Heart left ventricle (tissue), 16 donors: ENCODE data around the gene XKR7. TPM values are rescaled to one million over a fixed set of nuclear protein-coding genes. Genes with fewer than 3 reads are reported as not detected.
A peak's percentile ranks its signal among the peaks of the same experiment; 100 is the strongest.
"Not testable (repeated sequence)": the region's sequence is repeated elsewhere in the genome, so short reads cannot be mapped to it uniquely, and the experiment has no call there.

Experiments
- ATAC-seq, 4 donors: fragments of 200-7000 bp; cut with Tn5 transposase; one replicate each; pipeline ENCODE4 v1.9.1; 2020 to 2022; ENCODE audit warnings: moderate library complexity in 4 of 4, mild to moderate bottlenecking in 3 of 4, moderate number of reproducible peaks in 1 of 4
- DNase-seq, 5 donors: peaks; one replicate each; pipeline ENCODE4 v3.0.0-alpha.2; 2020
- H3K27ac ChIP-seq, 12 donors: fragments of 200-600 bp; sonication (generic) in 4 of 12; one replicate each; pipeline versions ENCODE4 v1.5.0 to v1.8.0; 2016 to 2022; ENCODE audit warnings: mild to moderate bottlenecking in 2 of 12
- H3K27me3 ChIP-seq, 9 donors: fragments of 200-600 bp; sonication (generic) in 2 of 9; one replicate each; pipeline versions ENCODE4 v1.5.1 to v1.8.0; 2016 to 2022; ENCODE audit warnings: mild to moderate bottlenecking in 3 of 9
- H3K36me3 ChIP-seq, 9 donors: fragments of 200-600 bp; sonication (generic) in 2 of 9; one replicate each; pipeline versions ENCODE4 v1.5.0 to v1.8.0; 2018 to 2022; ENCODE audit warnings: mild to moderate bottlenecking in 2 of 9
- H3K4me1 ChIP-seq, 12 donors: fragments of 200-600 bp; sonication (generic) in 4 of 12; one replicate each; pipeline versions ENCODE4 v1.5.0 to v1.8.0; 2016 to 2022; ENCODE audit warnings: mild to moderate bottlenecking in 3 of 12
- H3K4me3 ChIP-seq, 12 donors: fragments of 200-600 bp; sonication (generic) in 4 of 12; one replicate each; pipeline versions ENCODE4 v1.5.0 to v1.8.0; 2017 to 2022; ENCODE audit warnings: mild to moderate bottlenecking in 9 of 12, moderate library complexity in 4 of 12
- H3K9me3 ChIP-seq, 12 donors: fragments of 200-600 bp; sonication (generic) in 4 of 12; one replicate each; pipeline versions ENCODE4 v1.5.0 to v1.8.0; 2016 to 2022; ENCODE audit warnings: mild to moderate bottlenecking in 1 of 12
- POLR2A ChIP-seq, 2 donors: fragments of 450-650 bp; IDR thresholded peaks; one replicate each; pipeline ENCODE4 v1.6.1; 2017; ENCODE audit warnings: antibody characterized with exemption in 2 of 2, mild to moderate bottlenecking in 2 of 2, moderate library complexity in 2 of 2
- WGBS, 4 donors: extraction: QIAGEN DNeasy Blood & Tissue Kit in 2 of 4; methylation state at CpG; one replicate each; pipeline versions ENCODE4 v1.1.5 to v1.1.7; 2013 to 2018; 5-methylcytosine and 5-hydroxymethylcytosine counted together
- intact Hi-C, 10 donors: fragments of 100-400 bp; cut with DNase I; formaldehyde crosslinking; loops; one replicate each; pipeline versions ENCODE4 v1.11.1 to v1.14.2; 2022
- polyA plus RNA-seq, 2 donors: library from polyadenylated mRNA; stranded (reverse); fragments of 200-250 nt; gene quantifications; one replicate each; pipeline ENCODE4 v1.2.3, GENCODE V29; 2013
- total RNA-seq, 9 donors: library from RNA; depleted of rRNA in 2 of 9; stranded (reverse); fragments of >200 nt in 2 of 9; fragmentation: NEBNext Ultra II Directional in 3 of 9; extraction: Animal tissue kit (Norgen Biotek cat#: 25700) in 3 of 9; gene quantifications; one replicate each; pipeline versions ENCODE4 v1.1.0 to v1.2.4, GENCODE V29; 2016 to 2023
- TF ChIP-seq, protein P1 (sequence below), 12 donors: fragments of 200-600 bp; sonication (generic) in 4 of 12; IDR thresholded peaks; one replicate each; pipeline versions ENCODE4 v1.5.0 to v1.8.0; 2018 to 2022; ENCODE audit warnings: antibody characterized with exemption in 12 of 12, mild to moderate bottlenecking in 5 of 12
- donor health status: ischemic (EF 13 %, LVEDD 7.1; RV severe dilation, severe dysfunction).
- donor health status: healthy with polysubstance abuse.
- donor health status: DM: no; HTN: yes; CAD: no.
- donor health status: DM: no; HTN: no; CAD: no.
- donor health status: ischemic (EF 25% LVEDD 6.9; RV normal size, moderate dysfunction).
- donor health status: ischemic (EF 25% LVEDD 5.7; RV mildly dilated, moderate dysfunction).
- donor health status: healthy.
- donor health status: DM: yes; HTN: yes; CAD: no.
- donor health status: ischemic (EF 35%, LVEDD 5.7; RV mildly dilated, moderate dysfunction).
- donor health status: nonischemic (EF 11% LVEDD 7.7; RV severe dilation, severe dysfunction).
- donor health status: DM: yes; HTN: yes; CAD: no.
- donor health status: PGD.
- donor health status: ischemic (EF 29% LVEDD 5.4; RV normal size, mild dysfunction).
- donor health status: nonischemic (EF 23%, LVEDD 6.1; RV moderate dilation, normal function).

Gene XKR7
- total and polyA plus RNA-seq, 11 donors: not detected

DNA sequence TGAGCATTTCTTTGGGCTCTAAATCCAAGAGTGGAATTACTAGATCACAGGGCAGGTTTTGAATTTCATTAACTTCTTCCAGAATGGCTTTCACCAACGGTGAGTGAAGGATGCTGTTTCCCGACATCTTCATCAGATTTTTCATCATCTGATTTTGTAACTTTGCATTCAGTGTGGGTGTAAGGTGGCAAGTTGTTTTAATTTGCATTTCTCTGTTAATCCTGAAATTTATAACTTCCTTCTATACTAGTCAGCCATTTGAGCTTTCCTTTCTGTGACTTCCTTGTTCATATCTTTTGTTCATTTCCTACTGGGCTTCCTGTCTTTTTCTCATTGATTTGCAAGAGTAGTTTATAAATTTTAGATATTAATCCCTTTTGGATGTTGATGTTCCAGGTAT is 65.4 kb downstream of the XKR7 start:
- WGBS, 4 donors: 71 to 83% (median 77%) methylated on average over 2 of the region's 2 CpGs
- TF ChIP-seq, protein P1, sequence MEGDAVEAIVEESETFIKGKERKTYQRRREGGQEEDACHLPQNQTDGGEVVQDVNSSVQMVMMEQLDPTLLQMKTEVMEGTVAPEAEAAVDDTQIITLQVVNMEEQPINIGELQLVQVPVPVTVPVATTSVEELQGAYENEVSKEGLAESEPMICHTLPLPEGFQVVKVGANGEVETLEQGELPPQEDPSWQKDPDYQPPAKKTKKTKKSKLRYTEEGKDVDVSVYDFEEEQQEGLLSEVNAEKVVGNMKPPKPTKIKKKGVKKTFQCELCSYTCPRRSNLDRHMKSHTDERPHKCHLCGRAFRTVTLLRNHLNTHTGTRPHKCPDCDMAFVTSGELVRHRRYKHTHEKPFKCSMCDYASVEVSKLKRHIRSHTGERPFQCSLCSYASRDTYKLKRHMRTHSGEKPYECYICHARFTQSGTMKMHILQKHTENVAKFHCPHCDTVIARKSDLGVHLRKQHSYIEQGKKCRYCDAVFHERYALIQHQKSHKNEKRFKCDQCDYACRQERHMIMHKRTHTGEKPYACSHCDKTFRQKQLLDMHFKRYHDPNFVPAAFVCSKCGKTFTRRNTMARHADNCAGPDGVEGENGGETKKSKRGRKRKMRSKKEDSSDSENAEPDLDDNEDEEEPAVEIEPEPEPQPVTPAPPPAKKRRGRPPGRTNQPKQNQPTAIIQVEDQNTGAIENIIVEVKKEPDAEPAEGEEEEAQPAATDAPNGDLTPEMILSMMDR (IDR thresholded peaks at IDR 0.05): no peak
- no peak for TF ChIP-seq POLR2A (IDR thresholded peaks at IDR 0.05)

DNA sequence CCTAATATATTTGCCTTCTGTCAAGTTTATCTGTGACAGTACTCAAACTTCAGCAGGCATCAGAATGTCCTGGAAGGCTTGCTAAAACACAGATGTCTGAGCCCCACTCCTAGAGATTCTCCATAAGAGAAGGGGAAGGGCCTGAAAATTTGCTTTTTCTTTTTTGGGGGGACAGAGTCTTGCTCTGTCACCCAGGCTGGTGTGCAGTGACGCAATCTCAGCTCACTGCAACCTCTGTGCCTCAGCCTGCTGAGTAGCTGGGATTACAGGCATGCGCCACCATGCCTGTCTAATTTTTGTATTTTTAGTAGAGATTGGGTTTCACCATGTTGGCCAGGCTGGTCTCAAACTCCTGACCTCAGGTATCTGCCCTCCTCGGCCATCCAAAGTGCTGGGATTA is 65.8 kb downstream of the XKR7 start:
- H3K4me3 ChIP-seq, H3K9me3 ChIP-seq, H3K36me3 ChIP-seq, DNase-seq, ATAC-seq: not testable (repeated sequence)
- Histone ChIP-seq H3K4me1 (peaks cover 3 to 61% (median 8%) of the 10 kb centered on the region in 12 donors), H3K27me3 (peaks cover 0 to 28% (median 4%) of the 10 kb centered on the region in 9 donors), H3K27ac (peak overlapping the region in 1 of 12 donors; percentile 44)
- intact Hi-C loops: loop anchor here (2.0 to 10.0 kb wide), 10 partner anchors 59 to 621 kb away; partner anchors contain the start of gene PDRG1 (in 7 of the 10)
- WGBS, 4 donors: 86 to 96% (median 87%) methylated on average over 3 of the region's 3 CpGs

More for the DNA sequence above, 65.4 kb downstream of the XKR7 start:
- H3K36me3 ChIP-seq: peaks cover 0 to 13% (median 2%) of the 10 kb centered on the region in 9 donors
- peaks cover 0 to 28% (median 4%) of the 10 kb centered on the region in 9 donors for H3K27me3 ChIP-seq
- ATAC-seq: no peak
- H3K4me3 ChIP-seq: no peak overlapping the region
- peaks cover 0 to 4% (median 0%) of the 10 kb centered on the region in 12 donors for H3K9me3 ChIP-seq
- peak overlapping the region in 1 of 12 donors; percentile 44 for H3K27ac ChIP-seq
- H3K4me1 ChIP-seq: peaks cover 3 to 60% (median 8%) of the 10 kb centered on the region in 12 donors
- no peak for DNase-seq
- intact Hi-C loops: loop anchor here (2.0 to 10.0 kb wide), 10 partner anchors 59 to 621 kb away; partner anchors contain the start of gene PDRG1 (in 7 of the 10)

DNA sequence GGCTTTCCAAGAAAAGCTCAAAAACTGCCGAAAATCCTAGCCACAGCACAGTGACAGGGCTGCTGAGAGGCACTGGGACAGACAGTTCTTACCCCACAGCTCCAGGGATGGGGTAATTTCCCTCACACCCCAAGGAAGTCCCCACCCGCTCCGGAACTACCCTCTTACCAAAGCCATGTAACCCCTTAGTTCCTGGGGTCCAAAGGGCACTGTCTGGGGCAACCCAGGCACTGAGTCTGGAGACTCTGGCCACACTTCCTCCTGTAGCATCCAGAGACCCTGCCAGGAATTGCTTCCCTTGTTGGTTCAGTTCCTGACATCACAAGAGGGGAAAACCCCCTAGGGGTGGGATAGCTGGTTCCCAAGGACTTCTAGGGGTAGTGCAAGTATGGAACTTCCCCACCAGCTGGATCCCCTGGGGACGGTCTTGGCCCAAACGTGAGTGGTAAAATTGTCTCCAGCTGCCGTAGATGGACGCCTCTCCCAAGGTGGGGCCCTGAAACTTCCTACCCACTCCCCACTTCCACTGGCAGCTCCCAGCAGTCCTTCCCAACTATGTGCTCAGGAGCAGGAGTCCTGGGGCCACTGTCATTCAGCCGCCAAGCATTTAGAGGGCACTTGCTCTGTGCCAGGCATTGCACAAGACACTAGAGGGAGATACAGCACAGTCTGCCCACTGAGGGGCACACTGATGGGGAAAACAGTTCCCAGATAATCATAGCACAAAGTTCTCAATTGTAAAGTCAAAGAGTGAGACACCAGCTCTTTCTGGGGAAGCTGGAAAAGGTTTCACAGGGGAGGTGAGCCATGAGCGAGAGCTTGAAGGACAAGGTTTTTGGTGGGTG is 66.9 kb downstream of the XKR7 start:
- DNase-seq (peak in 1 of 5 donors; percentile 40), ATAC-seq (peak in 3 of 4 donors; percentile 55 to 73 (median 69))
- Histone ChIP-seq H3K36me3 (peaks cover 0 to 5% (median 0%) of the 10 kb centered on the region in 9 donors), H3K4me3 (no peak overlapping the region), H3K9me3 (peaks cover 0 to 6% (median 0%) of the 10 kb centered on the region in 12 donors), H3K4me1 (peaks cover 3 to 72% (median 8%) of the 10 kb centered on the region in 12 donors), H3K27me3 (peaks cover 0 to 28% (median 5%) of the 10 kb centered on the region in 9 donors), H3K27ac (peak overlapping the region in 1 of 12 donors; percentile 44)
- 44 to 54% (median 46%) methylated on average over 9 of the region's 9 CpGs for WGBS, 4 donors
- intact Hi-C loops: loop anchor here (5.0 to 10.0 kb wide), 8 partner anchors 57 to 620 kb away; partner anchors contain the start of gene PDRG1 (in 7 of the 10)
- no peak for TF ChIP-seq POLR2A (IDR thresholded peaks at IDR 0.05)
- TF ChIP-seq, protein P1 (IDR thresholded peaks at IDR 0.05): peak in 7 of 12 donors; percentile 6 to 37 (median 17)

DNA sequence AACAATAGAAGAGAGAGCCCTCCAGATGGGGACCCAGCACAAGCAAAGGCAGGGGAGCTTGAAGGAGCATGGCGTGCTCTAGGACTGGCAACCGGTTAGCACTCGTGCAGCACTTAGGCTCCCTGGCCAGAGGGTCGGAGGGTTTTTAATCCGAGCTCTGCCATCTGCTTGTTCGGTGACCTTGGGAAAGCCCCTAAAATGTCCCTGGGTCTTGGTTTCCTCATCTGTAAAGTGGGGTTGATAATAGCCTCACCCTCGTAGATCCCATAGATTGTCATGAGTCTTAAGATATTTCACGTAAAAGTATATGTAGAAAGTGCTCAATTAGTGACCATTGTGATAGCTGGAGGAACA is 67.5 kb downstream of the XKR7 start:
- Histone ChIP-seq H3K27ac (peak overlapping the region in 1 of 12 donors; percentile 44), H3K4me1 (peaks cover 3 to 77% (median 8%) of the 10 kb centered on the region in 12 donors), H3K4me3 (no peak overlapping the region), H3K36me3 (peaks cover 0 to 2% (median 0%) of the 10 kb centered on the region in 9 donors), H3K27me3 (peaks cover 0 to 28% (median 5%) of the 10 kb centered on the region in 9 donors), H3K9me3 (peaks cover 0 to 6% (median 0%) of the 10 kb centered on the region in 12 donors)
- no peak for ATAC-seq
- 81 to 90% (median 87%) methylated on average over 8 of the region's 8 CpGs for WGBS, 4 donors
- intact Hi-C loops: loop anchor here in 8 of 10 donors (5.0 to 10.0 kb wide), 5 partner anchors 57 to 619 kb away; partner anchors contain the start of gene PDRG1 (in 1 of the 8)
- no peak for TF ChIP-seq POLR2A (IDR thresholded peaks at IDR 0.05)
- TF ChIP-seq, protein P1 (IDR thresholded peaks at IDR 0.05): no peak
- DNase-seq: no peak
